ENCODE measurements around the gene SCARB2. TPM values are rescaled to one million over a fixed set of nuclear protein-coding genes. Genes with fewer than 3 reads are reported as not detected.

SCARB2 gene
- polyA plus RNA-seq, 4 donors = 141 to 195 (median 170) TPM

- DNase-seq (ENCODE audit: low read depth in 4 of 4, low spot score in 2 of 4) = no peak
Measured at GRCh38 chr4:76200771-76201231, 12.8 kb downstream of the SCARB2 start.

- DNase-seq (ENCODE audit: low read depth in 4 of 4, low spot score in 2 of 4) = no peak
Measured at GRCh38 chr4:76199664-76200211, 13.9 kb downstream of the SCARB2 start.

DNA sequence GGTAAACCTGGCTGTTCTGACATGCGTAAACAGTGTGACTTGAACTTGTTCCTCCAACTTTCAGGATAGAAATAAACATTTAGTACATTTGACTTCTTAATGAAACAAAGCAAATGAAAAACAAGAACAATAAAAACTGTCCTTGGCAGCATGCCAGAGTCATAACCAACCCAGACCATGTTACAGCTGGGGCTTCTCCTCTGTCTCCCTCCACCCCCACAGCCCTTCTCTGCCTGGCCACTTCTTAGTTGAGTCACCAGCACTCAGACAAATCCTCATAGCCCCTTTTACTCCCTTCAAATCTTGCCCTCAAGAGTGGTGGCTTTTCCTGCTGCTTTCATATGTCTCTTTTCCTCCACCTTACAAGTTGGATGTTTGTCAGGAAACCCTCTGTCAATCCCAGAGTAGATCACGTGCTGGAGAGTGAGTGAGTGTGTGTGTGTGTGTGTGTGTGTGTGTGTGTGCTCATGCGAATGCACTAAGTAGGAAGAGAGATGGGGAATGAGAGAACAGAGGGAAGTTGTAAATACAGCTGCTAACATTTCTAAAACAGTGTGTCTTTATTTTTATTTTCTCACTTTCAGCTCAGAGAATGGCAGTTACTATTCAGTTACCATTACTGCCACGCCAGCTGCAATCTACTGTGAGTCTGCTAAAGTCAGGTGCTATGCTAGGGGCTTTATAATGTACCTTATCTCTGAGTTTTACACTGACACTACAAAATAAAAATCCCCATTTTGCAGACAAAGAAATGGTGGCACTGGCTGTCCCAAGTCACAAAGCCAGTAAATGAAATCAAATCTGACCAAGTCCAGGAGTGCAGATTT lies 15.0 kb downstream of the SCARB2 start:
- DNase-seq (ENCODE audit: low read depth in 4 of 4, low spot score in 2 of 4) = peak; percentile 70 to 86 (median 80)

DNA sequence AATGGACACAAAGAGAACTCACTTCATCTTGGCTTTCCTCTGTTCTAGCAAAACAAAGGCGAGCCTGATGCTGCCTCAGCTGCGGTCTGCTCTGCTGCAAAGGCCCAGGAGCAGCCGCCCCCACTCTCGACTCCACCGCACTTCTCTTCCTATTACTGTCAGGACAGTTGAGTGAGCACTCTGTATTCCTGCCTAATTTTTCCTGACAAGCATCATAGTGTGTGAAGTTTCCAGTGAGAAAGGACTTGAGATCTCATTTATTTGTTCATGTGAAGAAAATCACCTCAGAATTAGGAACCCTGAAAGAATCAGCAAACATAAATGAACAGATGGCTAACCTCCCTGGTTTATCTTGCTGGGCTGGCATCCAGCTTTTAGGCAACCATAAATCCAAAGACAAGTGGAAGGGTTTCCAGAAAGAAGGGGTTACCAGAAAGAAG lies 15.6 kb downstream of the SCARB2 start:
- DNase-seq (ENCODE audit: low read depth in 4 of 4, low spot score in 2 of 4) = no peak

GRCh38 chr4:76197031-76197743 lies 16.4 kb downstream of the SCARB2 start:
- no peak for DNase-seq (ENCODE audit: low read depth in 4 of 4, low spot score in 2 of 4)

GRCh38 chr4:76196376-76196775 lies 17.2 kb downstream of the SCARB2 start:
- no peak for DNase-seq (ENCODE audit: low read depth in 4 of 4, low spot score in 2 of 4)

DNA sequence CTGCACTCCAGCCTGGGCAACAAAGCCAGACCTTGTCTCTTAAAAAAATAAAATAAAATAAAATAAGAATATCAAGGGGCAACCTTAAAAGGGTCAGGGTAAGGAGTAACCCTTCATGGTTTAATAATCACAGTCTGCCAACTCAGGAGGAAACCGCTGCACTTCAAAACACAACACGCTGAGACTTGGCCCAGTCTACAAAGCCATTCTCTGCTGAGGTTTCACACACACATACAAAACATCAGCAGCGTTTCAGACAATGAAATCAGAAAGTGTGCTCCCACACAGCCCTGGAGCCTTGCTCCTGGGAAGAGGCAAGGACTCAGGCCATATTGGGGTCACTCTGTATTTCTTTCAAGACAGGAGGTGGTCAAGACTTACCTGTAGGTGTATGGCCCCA lies 18.3 kb downstream of the SCARB2 start:
- DNase-seq (ENCODE audit: low read depth in 4 of 4, low spot score in 2 of 4) = no peak

- no peak for DNase-seq (ENCODE audit: low read depth in 4 of 4, low spot score in 2 of 4)
Measured at GRCh38 chr4:76194325-76194724, 19.3 kb downstream of the SCARB2 start.

DNA sequence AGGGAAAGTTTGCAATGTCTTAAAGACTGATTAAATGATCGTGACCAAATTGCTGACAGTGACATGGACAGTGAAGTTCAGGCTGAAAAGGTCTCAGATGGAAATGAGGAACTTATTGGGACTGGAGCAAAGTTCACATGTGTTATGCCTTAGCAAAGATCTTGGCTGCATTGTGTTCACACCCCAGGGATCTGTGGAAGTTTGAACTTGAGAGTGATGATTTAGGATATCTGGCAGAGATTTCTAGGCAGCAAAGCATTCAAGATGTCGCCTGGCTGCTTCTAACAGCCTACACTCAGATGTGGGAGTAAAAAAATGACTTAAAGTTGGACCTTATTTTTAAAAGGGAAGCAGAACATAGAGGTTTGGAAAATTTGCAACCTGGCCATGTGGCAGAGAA lies 21.4 kb downstream of the SCARB2 start:
- no peak for DNase-seq (ENCODE audit: low read depth in 4 of 4, low spot score in 2 of 4)

- no peak for DNase-seq (ENCODE audit: low read depth in 4 of 4, low spot score in 2 of 4)
Measured at GRCh38 chr4:76188557-76188956, 25.1 kb downstream of the SCARB2 start.

GRCh38 chr4:76188149-76188548 lies 25.5 kb downstream of the SCARB2 start:
- DNase-seq (ENCODE audit: low read depth in 4 of 4, low spot score in 2 of 4) = no peak

DNA sequence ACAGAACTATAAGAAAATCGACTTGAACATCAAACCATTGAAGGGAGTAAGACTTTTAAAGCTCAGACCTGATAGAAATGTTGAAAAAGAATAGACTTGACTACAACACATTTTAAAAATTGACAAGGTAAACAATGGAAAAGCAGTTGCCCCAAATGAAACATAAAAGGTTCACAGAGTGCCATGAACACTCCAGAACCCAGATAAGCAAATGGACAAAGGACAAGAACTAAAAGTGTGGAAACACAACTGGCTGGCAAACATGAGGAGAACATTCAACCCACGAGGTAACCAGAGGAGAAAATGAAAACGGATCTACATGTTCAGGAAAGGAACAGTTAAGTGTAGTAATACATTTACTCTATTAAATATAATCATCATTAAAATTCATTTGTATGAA lies 26.5 kb downstream of the SCARB2 start:
- no peak for DNase-seq (ENCODE audit: low read depth in 4 of 4, low spot score in 2 of 4)

DNA sequence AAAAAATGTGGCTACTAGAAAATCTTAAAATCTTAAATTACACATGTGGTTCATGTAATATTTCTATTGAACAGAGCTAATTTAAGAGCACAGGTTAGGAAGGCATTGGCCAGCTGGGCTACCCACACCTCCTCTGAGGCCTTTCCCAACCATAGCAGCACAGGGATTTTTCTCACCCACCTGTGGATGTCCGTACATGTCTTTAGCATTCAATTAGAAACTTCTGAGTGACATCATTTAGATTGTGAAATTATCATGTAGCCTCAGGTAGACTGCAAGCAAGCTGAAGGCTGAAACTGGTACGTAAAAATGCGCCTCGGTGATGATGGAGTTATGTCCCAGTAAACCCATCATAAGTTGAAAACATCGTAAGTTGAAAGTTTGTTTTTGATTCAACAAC lies 31.2 kb downstream of the SCARB2 start:
- no peak for DNase-seq (ENCODE audit: low read depth in 4 of 4, low spot score in 2 of 4)

- DNase-seq (ENCODE audit: low read depth in 4 of 4, low spot score in 2 of 4) = peak in 2 of 4 donors; percentile 58 to 66
Measured at GRCh38 chr4:76179398-76180318, 34.0 kb downstream of the SCARB2 start.

DNA sequence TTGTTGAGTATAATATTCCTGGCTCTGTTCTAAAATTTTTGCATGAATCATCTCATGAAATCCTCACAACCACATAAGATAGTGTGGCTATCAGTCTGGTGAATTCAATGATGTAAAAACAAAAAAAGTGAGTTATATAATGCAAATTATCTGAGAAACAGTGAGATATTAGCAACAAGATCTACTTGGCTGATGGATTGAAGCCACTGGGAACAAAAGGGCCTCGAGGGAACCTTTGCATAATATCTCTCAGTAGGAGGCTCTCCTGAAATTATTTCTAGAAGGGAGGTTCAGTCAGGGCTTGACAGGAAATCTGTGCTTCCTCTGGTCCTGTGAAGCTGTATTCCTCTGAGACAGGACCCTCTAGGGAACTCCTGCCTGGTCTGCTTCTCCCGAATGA lies 35.3 kb downstream of the SCARB2 start:
- DNase-seq (ENCODE audit: low read depth in 4 of 4, low spot score in 2 of 4) = no peak

GRCh38 chr4:76177709-76178108 lies 35.9 kb downstream of the SCARB2 start:
- no peak for DNase-seq (ENCODE audit: low read depth in 4 of 4, low spot score in 2 of 4)

DNA sequence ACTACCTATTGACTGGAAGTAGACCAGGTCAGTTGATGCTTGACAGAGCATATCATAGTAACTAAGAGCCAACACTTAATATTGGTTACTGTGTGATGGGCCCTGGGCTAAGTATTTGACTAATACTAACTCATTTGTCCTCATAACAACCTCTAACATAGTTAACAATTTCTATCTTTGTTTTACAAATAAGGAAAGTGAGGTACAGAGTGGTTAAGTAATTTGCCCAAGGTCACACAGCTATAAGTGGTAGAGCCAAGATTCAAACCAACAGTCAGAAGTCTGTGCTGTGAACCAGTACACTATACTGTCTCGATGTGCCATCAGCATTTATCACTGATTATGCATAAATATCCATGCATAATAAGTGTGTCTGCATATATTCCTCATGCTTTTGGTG lies 38.3 kb downstream of the SCARB2 start:
- DNase-seq (ENCODE audit: low read depth in 4 of 4, low spot score in 2 of 4) = no peak

DNA sequence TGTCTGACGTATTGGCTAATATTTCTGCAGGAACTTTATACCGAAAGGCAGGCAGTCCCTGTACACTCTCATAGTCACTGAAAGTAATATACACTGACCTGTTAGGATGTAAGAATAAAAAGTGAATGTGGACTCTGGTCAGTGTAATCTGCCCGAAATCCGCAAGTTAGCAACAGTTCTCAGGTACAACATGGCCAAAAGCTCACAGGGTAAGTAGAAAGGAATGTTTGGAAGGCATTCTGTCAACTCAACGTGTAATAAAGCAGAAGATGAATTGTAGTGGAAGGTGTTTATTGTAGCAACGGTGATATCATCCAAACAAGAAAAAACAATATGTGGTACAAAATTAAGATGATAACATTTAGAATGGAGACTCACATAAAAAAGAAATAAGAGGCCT lies 39.4 kb downstream of the SCARB2 start:
- DNase-seq (ENCODE audit: low read depth in 4 of 4, low spot score in 2 of 4) = no peak

DNA sequence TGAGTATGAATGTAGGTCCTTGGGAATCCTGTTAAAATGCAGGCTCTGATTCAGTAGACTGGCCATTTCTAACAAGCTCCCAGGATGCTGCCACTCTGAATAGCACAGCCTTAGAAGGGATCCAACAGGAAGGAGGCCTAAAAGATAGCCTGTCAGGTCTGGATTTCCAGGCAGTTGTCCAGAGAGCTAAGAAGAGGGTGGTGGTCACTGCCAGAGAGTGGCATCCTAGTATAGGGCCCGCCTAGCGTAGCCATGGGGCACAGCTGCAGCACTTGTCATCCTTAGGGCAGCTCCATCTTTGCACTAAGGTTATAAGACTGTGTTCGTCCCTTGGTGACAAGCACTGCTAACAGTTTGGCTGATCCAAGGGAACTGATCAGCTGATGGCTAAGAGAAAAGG lies 44.9 kb downstream of the SCARB2 start:
- no peak for DNase-seq (ENCODE audit: low read depth in 4 of 4, low spot score in 2 of 4)

DNA sequence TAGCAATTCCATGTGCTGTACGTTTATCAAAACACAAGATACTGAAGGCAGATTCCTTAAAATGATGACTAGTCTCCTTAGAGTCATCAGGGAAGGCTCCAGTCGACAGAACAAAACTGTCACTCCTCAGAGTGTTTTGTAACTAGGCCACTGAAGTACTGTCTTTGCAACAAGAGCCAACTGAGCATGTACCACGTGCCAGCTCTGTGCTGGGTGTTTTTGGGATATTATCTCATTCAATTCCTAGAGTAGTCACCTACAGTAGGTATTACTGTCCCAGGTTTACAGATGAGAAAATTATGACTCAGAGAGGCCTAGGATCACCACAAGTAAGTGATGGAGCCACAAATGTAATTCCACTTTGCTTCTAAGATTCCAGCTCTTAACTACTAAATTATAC lies 47.1 kb downstream of the SCARB2 start:
- DNase-seq (ENCODE audit: low read depth in 4 of 4, low spot score in 2 of 4) = no peak

- no peak for DNase-seq (ENCODE audit: low read depth in 4 of 4, low spot score in 2 of 4)
Measured at GRCh38 chr4:76160355-76160754, 53.3 kb downstream of the SCARB2 start.

All from left renal cortex interstitium (tissue), 4 donors.